GM10266 (cell line): ENCODE results near the gene DENND1C.

Source experiments
- DNase-seq: peaks from one replicate; pipeline ENCODE4 v3.0.0; 2012; ENCODE audit errors: extremely low spot score
- TF ChIP-seq, protein P1 (sequence below): IDR thresholded peaks from 2 replicates; pipeline ENCODE4 v1.5.1; 2012; ENCODE audit warnings: mild to moderate bottlenecking, low read depth; ENCODE audit not compliant: control insufficient read depth, insufficient read depth; ENCODE audit errors: missing control alignments

DENND1C gene

DNA sequence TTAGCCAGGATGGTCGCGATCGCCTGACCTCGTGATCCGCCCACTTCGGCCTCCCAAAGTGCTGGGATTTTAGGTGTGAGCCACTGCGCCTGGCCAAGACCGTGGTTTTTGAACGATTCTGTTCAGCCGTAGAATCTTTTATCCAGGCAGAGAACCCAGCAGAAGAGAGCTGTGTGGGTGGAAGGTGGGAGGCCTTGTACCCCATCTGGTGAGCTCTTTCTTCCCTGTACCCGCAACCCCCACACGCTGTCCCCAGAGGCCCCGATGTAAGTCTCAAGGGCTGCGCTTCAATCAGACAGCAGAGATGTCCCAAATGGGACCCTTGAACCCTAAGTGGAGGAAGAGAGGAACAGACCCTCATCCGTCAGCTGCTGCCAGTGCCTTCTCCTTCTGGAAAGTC lies 25.7 kb downstream of the DENND1C start:
- TF ChIP-seq, protein P1, sequence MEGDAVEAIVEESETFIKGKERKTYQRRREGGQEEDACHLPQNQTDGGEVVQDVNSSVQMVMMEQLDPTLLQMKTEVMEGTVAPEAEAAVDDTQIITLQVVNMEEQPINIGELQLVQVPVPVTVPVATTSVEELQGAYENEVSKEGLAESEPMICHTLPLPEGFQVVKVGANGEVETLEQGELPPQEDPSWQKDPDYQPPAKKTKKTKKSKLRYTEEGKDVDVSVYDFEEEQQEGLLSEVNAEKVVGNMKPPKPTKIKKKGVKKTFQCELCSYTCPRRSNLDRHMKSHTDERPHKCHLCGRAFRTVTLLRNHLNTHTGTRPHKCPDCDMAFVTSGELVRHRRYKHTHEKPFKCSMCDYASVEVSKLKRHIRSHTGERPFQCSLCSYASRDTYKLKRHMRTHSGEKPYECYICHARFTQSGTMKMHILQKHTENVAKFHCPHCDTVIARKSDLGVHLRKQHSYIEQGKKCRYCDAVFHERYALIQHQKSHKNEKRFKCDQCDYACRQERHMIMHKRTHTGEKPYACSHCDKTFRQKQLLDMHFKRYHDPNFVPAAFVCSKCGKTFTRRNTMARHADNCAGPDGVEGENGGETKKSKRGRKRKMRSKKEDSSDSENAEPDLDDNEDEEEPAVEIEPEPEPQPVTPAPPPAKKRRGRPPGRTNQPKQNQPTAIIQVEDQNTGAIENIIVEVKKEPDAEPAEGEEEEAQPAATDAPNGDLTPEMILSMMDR: no peak
- DNase-seq: no peak

DNA sequence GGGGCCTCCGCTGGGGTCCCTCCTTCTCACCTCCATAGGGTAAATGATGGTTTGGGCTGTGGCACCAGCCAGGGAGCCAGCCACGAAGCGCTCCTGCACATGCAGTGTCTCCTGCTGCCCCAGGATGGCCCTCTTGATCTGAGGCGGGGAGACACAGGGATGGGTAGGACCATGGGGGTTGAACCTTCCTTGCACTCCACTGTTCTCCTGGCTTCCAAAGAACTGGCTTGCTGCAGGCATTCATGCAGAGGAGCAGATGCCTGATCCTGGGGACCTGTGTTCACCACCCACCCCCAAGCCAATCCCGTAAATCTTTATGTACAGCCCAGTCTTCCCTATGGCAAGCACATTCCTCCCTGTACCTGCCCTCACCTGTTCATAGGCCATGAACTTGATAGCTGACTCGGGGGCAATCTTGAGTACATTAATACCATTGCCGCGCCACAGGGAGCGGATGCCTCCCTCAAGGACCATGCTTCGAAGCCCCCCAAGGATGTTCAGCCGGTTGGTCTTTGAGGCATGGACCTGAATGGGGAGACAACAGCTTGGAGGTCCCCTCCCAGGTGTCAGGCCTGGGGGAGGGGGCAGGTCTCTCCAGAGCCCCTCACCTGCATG lies 27.5 kb downstream of the DENND1C start:
- TF ChIP-seq, protein P1: no peak
- no peak for DNase-seq

DNA sequence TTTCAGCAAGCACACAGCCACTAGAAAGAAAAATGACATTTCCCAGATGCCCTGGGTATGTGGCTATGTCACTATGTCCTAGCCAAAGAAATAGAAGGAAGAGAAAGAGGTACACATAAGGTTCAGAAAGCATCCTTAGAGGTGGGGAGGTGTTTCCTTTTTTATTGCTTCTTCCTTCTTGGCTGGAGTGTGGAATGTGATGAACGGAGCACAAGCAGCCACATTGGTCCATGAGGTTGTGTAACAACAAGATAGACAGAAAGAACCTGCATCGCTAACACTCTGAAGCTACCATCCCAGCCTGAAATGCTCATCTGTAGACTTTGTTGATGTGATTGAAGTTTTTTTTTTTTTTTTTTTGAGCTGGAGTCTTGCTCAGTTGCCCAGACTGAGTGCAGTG lies 28.7 kb downstream of the DENND1C start:
- TF ChIP-seq, protein P1: no peak
- no peak for DNase-seq

- TF ChIP-seq, protein P1: no peak
- no peak for DNase-seq
Measured at GRCh38 chr19:6452223-6452614, 29.4 kb downstream of the DENND1C start.

DNA sequence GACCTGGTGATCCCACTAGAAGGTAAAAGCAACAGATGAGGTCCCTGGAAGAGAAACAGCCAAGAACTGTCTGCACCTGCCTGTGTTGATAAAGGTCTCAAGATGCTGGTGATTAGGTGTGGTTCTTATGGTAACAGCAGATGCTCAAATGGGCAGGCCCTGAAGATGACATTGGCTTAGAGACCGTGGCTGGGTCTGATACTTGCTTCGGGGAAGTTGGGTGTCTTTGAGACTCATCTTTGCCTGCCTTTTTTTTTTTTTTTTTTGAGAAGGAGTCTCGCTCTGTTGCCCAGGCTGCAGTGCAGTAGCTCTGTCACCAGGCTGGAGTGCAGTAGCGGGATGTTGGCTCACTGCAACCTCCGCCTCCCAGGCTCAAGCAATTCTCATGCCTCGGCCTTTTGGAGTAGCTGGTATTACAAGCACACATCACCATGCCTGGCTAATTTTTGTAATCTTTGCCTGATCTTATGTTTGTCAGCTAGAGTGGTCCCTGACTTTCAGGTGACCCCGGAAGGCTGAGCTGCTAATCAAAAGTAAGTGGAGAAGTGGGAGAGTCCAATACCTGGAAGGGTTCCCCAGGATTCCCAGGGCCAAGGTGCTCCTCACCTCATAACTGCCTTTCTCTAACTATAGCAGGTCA lies 29.9 kb downstream of the DENND1C start:
- no peak for DNase-seq
- TF ChIP-seq, protein P1: no peak

GRCh38 chr19:6450166-6450565 lies 31.4 kb downstream of the DENND1C start:
- no peak for DNase-seq
- TF ChIP-seq, protein P1: no peak

DNA sequence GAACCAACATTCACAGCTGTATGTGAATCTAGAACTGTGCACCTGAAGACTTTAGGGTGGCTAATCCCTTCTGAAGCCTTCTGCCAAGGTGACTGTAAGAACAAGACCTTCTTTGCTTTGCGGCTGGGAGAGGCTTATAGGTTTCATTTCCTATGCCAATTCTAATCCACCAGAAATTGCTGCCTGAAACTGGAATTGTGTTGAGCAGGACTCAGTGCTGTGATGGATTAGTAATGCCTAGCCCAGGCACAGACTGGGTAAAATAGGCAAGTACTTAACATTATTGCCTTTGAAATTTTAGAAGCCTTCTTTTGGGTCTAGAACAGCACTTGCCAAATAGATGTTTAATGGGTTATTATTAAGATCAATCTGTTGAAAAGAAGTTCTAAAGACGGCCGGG lies 33.5 kb downstream of the DENND1C start:
- DNase-seq: no peak
- TF ChIP-seq, protein P1: no peak
